HG03432 (cell line): ENCODE data around the gene IFIT3.
"Not testable (repeated sequence)": the region's sequence is repeated elsewhere in the genome, so short reads cannot be mapped to it uniquely, and the experiment has no call there.

Experiments used
- ATAC-seq: cut with Tn5 transposase; IDR thresholded peaks from one replicate; pipeline ENCODE4 v1.9.1; 2021; ENCODE audit warnings: mild to moderate bottlenecking, moderate library complexity; ENCODE audit not compliant: unreplicated experiment

Gene IFIT3, protein sequence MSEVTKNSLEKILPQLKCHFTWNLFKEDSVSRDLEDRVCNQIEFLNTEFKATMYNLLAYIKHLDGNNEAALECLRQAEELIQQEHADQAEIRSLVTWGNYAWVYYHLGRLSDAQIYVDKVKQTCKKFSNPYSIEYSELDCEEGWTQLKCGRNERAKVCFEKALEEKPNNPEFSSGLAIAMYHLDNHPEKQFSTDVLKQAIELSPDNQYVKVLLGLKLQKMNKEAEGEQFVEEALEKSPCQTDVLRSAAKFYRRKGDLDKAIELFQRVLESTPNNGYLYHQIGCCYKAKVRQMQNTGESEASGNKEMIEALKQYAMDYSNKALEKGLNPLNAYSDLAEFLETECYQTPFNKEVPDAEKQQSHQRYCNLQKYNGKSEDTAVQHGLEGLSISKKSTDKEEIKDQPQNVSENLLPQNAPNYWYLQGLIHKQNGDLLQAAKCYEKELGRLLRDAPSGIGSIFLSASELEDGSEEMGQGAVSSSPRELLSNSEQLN

DNA sequence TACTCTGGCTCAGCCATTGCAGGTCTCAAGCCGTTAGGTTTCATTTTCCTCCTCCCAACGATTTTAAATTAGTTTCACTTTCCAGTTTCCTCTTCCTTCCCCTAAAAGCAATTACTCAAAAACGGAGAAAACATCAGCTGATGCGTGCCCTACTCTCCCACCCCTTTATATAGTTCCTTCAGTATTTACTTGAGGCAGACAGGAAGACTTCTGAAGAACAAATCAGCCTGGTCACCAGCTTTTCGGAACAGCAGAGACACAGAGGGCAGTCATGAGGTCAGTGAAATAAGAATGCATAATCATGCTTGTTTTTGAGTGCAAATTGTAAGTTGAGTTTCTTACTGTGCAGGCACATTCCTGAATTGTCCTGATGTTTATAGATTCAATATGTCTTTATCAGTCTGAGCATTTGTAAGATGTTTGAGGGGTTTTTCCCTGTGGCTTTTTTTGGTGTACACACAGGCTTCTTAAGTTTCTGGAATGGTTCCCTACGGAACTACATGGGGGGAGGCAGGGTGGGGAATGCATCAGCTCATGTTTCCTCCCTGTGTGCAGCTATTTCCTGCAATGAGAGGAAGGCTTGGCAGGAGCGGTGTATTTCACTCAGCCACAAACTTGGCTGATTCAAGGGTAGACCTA lies at the start of gene IFIT3:
IFIT3 (plus strand) TSS at position 195 of the 639 bp plus-strand sequence; CDS start at position 272, 77 bp downstream.
- ATAC-seq, result no peak

DNA sequence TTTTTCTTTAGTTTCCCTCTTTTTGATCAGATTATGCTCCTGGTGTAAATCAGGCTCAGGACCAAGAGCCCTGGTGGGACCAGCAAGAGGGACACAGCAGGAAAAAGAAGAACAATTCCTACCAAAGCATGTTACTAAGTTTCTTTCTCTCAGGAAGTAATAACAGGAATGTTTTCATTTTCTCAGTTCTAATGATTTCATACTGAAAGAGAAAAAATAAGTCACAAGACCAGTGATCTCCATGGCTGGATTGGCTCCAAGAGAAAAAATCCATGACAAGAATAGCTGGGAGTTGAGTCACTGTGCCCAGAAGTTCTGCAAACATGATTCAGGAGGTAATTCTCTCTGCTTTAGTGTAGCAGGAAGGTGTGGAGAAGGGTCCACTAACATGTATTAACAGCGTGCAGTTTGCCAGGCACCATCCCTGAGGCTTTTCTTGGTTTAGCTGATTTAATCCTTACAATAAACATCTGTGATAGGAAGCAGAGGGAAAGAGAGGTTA lies 49.7 kb upstream of the IFIT3 start:
- no peak for ATAC-seq

DNA sequence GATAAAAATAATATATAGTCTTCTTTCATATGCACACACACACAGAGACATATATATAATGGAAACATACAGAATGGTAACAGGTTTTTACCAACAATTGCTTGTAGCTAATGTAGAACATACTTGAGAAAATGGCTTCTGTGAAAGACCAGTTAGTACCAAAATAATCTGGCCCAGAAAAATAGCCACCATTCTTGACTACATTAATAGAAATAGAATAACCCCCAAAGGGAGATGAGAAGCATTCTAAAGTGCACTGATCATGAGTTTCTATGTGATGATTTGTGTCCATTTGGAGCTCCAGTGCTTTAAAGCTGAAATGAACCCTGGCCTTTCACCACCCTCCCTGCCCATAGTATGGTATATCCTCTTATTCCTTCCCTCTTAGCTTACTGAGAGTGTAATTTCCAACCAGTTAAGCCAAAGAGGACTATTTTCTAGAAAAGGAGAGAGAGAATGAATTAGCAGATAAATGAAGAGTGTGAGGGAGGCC lies 48.9 kb upstream of the IFIT3 start:
- ATAC-seq, result no peak

GRCh38 chr10:89279421-89279869 lies 48.4 kb upstream of the IFIT3 start:
- no peak for ATAC-seq

- ATAC-seq, result no peak
Observed at GRCh38 chr10:89280508-89280907, 47.3 kb upstream of the IFIT3 start.

GRCh38 chr10:89281606-89282395 lies 46.0 kb upstream of the IFIT3 start:
- ATAC-seq, result no peak

DNA sequence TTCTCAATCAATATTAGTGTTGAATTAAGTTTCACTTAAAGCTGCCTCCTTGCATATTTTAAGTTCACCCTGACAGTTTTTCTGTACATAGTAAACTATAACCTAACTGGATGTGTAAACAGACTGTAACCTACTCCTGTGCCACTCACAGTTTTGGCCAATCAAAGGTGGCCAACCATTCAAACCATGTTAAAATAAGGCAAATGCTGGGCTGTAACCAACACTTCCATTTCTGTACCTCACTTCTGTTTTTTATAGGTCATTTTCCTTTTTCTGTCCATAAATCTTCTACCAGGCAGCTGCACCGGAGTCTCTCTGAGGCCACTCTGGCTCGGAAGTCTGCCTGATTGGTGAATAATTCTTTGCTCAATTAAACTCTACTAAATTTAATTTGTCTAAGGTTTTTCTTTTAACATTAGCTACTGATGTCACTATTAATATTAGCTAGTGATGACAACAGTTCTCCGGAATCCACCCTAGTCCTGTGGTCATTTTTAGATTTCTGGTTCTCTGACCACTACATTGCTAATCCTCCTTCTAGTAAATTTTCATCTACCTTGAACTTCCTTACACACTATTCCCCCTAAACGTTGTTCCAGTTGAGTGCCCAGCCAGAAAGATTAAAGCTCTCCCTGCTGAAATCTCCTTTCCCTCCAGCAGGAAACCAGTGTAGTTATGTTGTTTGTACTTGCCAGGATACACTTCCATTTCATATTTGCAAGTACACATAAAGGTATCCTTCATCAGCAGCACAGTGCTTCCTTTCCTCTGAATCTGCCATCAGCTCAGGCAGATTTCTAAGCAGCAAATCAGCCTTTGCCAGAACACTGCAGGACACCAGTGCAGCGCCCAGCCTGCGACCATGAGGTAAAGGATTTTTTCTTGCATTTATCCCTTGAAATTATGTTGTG lies 44.5 kb upstream of the IFIT3 start:
- no peak for ATAC-seq

DNA sequence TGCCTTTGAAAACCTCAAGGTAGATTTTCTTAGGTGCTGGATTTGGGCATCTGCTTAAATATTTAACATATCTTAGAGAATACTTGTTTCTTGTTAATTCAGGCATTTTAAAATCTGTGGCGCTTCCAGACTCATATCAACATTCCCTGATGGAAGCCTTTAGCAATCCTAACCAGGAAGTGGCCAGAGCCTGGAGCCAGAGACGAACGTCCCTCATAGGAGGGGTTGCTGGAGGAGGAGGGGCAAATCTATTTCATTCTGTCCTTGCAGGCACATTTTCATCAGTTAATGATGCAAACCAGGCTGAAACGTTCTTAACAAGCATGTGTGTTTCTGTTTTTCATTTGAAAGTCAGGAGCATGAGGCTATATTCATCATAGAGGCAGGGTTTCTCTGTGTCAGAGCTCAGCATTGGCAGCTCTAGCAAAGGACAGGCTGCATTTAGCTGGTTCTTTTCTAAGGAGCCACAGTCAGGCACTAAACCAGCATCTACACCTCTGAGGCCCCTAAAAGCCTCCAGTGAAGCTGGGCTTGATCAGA lies 43.8 kb upstream of the IFIT3 start:
- ATAC-seq, result no peak

GRCh38 chr10:89284711-89285110 lies 43.1 kb upstream of the IFIT3 start:
- ATAC-seq, result not testable (repeated sequence)

- not testable (repeated sequence) for ATAC-seq
Observed at GRCh38 chr10:89285303-89285702, 42.5 kb upstream of the IFIT3 start.

GRCh38 chr10:89294721-89295239 lies 33.0 kb upstream of the IFIT3 start:
- no peak for ATAC-seq

- no peak for ATAC-seq
Observed at GRCh38 chr10:89295597-89295996, 32.2 kb upstream of the IFIT3 start.

GRCh38 chr10:89296220-89296648 lies 31.6 kb upstream of the IFIT3 start:
- ATAC-seq, result peak; percentile 53

GRCh38 chr10:89297356-89297755 lies 30.4 kb upstream of the IFIT3 start:
- no peak for ATAC-seq

- ATAC-seq, result no peak
Observed at GRCh38 chr10:89297791-89298190, 30.0 kb upstream of the IFIT3 start.

- no peak for ATAC-seq
Observed at GRCh38 chr10:89299031-89299430, 28.8 kb upstream of the IFIT3 start.

DNA sequence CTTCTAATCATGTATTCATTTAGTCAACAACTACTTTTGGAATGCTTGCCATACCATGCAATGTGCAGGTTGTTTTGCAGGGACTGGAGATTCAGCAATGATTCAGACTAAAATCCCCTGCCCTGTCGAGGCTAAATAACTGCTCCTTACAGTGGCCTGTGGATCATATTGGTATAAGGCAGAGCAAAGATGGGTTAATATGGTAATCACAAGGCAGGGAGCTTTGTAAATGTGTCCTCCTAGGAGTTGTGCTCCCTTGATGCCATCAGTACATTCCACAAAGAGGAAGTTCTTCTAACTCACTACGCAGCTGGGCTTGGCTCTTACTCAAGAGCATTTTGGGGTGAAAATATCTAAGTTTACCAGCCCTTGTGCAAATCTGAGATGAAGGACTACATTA lies 26.6 kb upstream of the IFIT3 start:
- peak; percentile 40 for ATAC-seq

GRCh38 chr10:89301721-89302445 lies 25.9 kb upstream of the IFIT3 start, which contains the start of gene IFIT2:
Gene IFIT2, plus strand, starts transcription at chr10:89302046. Its CDS starts 78 bp downstream, at chr10:89302124.
- ATAC-seq, result peak; percentile 85
